ENCODE measurements around the gene MYMK.
A peak's percentile ranks its signal among the peaks of the same experiment; 100 is the strongest.

MYMK gene

DNA sequence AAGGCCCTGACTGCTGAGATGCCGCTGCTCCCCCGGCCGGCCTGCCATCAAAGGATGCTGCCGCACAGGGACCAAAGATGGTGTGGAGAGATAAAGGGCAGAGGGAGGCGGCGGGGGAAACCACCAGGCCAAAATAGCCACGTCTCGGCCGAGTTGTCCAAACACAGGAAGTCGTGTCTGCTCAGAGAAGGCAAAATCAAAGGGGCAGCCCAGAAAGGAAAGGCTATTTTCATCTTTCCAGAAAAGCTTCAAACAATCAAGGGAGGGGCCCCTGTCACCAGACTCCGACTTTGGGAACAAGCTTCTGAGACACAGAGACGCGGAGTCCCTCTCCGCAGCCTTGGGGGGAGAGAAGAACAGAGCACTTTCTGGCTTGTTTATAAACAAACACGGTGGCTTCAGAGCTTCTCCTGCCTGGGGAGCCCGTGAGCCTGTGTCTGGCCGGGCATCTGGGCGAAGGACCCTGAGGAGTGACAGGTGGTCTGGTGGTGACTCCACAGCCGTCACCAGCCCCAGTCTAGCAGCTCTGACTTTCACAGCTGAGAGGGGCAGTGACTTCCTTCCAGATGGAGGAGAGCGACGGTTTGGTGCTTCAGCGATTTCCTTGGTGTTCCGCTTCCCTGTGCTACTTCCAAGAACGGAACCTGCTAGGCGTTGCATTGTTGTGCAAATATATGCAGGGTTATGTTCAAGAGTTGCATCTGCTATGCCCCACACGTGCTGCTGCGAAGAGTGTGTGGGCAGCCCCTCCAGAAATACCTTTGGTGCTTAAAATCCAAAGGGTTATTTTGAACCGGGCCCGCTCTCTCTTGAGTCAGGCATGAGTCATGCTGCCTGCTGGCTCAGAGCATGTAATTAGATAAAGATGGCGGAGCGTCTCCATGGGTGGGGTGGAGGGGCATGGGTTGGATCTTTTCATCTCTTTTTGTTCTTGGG lies 33.7 kb upstream of the MYMK start:
- peak; percentile 74 to 75 for DNase-seq (ENCODE audit: low read depth in 2 of 2)

DNA sequence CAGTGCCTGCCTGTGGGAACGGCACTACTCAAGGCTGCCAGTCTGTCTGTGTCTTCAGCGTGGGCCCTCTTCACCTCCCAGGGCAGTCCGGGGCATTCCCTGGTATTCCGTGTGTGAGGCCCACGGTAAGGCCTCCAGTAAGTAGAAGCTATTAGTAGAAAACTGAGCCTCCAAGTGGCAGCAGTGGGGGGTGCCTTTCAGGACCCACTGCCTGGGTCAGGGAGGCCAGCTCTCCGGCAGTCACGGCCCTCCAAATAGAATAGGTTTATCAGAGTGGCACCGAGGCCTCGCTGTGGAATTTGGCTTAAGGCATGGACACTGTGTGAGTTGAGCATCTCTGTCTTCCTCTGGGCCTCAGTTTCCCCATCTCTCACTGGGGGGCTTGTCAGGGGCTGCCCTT lies 32.8 kb upstream of the MYMK start:
- no peak for DNase-seq (ENCODE audit: low read depth in 2 of 2)

DNA sequence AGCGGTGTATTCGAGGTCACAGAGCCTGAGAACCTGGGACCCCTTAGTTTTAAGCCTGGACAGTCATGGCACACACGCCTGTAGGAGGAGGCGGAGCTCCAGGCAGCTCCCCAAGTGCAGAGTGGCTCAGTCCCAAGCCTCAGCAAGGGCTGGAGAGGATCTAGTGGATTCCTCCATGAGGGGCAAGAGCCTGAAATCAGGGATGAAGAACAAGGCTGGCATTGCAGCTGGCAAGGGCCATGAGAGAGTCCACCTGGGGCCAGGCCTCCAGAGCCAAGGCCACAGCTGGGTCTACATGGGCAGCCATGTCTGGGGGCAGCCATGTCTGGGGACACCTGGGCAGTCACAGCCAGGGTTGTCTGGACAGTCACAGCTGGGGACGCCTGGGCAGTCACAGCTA lies 31.6 kb upstream of the MYMK start:
- DNase-seq (ENCODE audit: low read depth in 2 of 2): no peak

DNA sequence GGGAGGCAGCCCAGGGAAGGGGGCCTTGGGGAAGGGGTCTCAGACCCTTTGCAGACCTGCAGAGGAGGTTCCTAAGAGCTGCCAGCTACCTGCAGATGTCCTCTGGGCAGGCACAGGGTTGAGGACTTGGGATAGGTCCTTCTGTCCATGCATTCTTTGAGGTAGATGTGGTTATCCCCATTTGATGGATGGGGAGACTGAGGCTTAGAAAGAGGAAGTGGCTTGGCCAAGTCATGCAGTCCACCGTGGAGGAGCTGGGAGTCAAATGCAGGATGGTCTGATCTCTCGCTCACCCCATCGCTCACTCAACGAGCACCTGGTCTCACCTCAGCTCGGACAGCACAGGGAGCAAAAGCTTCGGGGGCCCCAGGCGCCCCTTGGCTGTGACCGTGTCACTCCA lies 30.0 kb upstream of the MYMK start:
- no peak for DNase-seq (ENCODE audit: low read depth in 2 of 2)

DNA sequence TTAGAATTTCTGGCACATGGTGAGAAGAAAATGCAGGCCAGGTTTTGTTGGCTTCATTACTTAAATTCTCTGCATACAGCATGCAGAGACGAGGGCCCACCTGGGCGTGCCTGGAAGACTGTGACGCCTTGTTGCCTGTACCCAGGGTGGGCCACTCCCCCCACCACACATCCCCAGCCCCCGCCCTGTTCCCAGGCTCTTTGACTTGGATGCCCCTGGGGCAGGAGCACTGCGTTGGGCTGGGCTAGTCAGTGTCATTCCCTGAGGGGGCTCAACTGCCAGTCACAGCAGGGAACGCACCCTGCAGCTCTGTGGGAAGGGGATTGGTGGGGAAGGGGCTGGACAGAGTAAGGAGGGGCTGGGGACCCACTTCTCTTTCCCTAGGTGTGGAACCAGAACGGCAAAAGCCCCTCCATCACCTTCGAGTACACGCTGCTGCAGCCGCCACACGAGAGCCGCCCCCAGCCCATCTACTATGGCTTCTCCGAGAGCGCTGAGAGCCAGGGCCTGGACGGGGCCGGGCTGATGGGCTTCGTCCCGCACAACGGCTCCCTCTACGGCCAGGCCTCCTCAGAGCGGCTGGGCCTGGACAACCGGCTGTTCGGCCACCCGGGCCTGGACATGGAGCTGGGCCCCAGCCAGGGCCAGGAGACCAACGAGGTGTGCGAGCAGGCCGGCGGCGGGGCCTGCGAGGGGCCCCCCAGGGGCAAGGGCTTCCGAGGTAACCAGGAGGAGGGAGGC lies 29.4 kb upstream of the MYMK start:
- DNase-seq (ENCODE audit: low read depth in 2 of 2): no peak

DNA sequence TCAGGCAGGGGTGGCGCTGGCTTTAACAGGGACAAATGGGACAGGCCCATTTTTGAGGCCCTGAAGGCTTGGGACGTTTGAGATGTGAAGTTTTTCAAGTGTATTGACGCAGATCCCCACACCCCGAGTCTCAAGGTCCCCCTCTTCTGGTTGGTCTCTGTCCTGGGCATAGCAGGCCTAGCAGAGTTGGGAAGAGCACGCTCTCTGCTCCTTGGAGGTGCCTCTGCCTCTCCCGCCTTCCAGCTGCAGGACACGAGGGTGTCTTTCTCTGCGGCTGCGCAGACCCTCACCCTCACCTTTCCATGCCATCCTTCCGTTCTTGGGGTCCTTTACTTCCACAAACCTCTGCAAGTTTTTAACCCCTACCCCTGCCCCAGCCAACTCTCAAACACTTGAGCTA lies 28.4 kb upstream of the MYMK start:
- DNase-seq (ENCODE audit: low read depth in 2 of 2): no peak

DNA sequence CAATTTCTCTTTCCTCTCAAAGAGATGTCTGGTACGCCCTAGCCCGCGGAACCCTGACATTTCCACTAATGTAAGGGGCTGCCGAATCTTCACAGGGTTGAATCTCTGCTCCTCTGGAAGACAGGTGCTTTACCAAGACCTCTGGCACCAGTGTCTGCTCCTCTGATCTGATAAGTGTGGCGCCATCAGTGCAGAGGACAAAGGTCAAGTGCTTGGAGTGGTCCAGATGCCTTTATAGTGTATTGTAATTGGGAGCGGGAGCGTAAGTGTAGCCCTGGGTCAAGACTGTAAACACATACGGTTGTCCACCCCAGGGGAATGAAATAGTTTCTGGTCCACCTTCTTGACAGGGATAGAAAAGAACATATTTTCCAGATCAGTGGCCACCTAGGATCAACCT lies 27.5 kb upstream of the MYMK start:
- DNase-seq (ENCODE audit: low read depth in 2 of 2): no peak

DNA sequence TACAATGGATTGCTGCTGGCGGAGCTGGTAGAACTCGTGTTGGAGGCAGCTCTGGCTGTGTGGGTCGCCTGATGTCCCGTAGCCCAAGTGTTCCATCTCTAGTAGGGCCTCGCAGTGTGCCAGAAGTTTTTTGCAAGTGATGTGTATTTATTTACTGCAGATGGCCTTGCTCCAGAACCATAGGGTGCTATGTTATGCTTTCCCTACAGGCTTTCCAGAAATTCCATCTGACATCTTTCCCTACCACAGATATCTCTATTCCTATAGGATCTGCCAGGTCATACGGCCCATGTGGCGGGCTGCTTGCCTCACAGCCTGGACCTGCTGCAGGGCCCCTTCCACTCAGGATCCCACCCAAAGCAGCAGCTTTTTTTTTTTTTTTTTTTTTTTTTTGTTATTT lies 26.7 kb upstream of the MYMK start:
- no peak for DNase-seq (ENCODE audit: low read depth in 2 of 2)

DNA sequence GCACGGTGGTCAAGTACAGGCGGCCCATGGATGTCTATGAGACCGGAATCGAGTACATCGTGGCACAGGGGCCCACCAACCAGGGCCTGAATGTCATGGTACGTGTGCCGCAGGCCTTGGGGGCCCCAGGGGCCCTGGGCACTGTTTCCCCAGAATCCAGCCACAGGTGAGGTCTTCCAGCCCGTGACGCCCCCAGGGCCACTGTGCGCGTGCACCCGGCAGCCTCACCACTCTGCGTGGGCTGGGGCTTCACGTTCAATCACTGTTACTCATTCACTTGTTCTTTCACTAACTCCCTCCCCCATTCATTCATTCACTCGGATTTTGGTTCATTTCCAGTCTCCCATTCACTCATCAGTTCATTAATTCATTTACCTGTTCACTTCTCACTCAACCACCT lies 22.4 kb upstream of the MYMK start:
- DNase-seq (ENCODE audit: low read depth in 2 of 2): no peak

DNA sequence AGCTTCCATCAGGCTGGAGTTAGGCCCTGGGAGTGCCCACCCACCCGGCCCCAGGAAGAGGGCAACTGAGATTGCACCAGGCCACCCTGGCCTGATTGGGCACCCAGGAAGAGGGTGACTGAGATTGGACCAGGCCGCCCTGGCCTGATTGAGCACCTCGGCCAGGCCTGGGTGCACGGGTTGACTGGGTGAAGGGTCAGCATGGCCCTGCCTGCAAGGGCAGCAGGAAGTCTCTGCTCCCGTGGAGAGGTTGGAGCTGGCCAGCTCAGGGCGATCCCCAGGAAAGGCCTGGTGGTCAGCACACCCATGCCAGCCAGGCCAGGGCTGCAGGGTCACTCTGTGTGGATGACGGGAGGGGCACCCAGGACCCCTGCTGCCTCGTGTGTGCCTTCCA lies 21.5 kb upstream of the MYMK start:
- DNase-seq (ENCODE audit: low read depth in 2 of 2): no peak

DNA sequence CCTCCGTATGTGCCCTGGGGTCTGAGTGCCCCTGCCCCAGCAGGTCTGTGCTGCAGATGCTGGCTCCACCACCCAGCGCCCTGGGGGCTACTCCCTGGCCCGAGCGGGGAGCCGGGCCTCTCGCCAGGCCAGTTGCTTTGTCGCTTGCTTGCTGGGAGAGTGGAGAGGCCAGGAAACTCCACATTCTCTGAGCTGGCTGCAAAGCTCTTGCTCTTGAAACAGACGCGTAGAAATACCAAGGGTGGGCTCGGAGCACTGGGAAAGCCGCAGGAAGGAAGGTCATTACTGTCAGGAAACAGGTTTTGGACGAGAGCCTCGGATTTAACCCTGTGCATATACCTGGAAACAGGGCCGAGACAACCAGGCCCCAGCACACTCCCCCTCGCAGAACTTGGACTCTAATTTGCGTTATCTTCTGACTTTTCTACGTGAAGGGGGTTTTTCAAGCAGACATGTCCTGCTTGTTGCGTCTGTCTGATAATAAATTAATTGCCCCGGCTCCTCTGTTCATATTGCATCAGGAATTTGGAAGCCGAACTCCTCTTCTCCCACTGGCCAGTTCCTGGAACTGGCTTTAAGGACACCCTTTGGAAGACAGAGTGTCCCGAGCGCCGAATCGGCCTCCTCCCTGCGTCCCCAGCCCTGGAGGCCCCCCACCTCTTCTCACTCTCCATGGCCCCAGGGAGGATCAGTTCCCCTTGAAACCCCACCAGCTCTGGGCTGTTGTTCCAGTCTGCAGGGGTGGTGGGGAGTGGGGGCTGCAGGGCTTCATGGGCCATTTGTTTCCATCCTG lies 20.9 kb upstream of the MYMK start:
- no peak for DNase-seq (ENCODE audit: low read depth in 2 of 2)

DNA sequence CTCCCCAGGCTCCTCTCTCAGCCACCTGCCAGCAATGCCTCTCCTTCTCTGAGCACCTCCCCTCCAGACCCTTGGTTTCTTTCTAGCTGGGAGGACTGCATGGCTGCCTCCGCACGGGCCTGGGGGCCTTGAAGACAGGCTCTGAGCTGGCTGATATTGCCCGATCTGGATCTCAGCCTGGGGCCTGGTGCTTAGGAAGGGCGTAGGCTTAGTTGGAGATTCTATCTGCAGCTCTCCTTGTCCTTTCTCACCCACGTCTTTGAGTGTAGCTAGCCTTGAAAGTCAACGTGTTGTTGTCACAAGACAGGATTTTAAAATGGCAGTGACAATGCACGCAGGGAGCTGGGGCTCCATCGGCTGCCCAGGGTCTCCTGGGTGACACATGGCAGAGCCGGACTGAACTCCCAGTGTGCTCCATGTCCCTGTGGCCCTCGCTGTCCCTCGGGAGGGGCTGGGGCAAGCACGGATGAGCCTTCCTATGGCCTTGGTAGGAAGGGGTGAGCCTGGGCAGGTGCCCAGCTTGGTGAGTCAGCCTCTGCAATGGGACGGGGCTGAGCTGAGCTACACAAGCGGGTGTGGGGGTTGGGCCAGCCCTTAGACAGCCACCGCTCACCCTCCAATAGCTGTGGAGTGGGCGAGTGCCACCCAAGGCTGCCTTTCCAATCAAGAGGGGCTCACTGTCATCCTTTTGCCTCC lies 19.2 kb upstream of the MYMK start:
- DNase-seq (ENCODE audit: low read depth in 2 of 2): no peak

DNA sequence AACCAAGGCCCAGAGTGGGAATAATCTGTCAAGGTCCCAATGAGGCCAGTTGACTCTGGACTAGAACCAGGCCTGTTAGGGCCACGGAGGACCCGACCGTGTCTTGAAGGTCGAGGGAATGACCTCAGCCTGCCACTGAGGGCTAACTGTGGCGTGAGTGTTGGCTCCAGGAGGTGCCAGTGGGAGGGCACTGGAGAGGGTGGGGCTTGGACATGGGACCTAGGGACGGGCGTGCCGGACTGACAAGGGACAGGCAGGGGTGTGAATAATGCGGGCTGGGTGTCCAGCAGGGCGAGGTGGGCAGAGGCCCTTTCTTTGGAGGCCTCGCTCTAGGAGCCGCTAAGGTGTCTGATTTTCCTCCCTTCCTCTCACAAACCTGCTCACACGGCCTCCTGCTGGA lies 17.2 kb upstream of the MYMK start:
- no peak for DNase-seq (ENCODE audit: low read depth in 2 of 2)

DNA sequence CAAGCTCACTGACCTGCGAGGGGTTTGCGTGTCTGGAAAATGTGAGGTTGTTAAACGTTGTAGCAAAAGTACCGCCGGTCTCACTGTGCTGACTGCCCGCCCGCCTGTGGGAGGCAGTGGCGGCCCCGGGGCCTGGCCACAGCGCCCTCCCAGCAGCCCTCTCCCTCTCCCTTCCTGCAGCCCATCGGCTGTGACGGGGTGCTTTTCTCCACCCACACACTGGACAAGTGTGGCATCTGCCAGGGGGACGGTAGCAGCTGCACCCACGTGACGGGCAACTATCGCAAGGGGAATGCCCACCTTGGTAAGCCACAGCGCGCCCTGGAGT lies 15.9 kb upstream of the MYMK start:
- no peak for DNase-seq (ENCODE audit: low read depth in 2 of 2)

DNA sequence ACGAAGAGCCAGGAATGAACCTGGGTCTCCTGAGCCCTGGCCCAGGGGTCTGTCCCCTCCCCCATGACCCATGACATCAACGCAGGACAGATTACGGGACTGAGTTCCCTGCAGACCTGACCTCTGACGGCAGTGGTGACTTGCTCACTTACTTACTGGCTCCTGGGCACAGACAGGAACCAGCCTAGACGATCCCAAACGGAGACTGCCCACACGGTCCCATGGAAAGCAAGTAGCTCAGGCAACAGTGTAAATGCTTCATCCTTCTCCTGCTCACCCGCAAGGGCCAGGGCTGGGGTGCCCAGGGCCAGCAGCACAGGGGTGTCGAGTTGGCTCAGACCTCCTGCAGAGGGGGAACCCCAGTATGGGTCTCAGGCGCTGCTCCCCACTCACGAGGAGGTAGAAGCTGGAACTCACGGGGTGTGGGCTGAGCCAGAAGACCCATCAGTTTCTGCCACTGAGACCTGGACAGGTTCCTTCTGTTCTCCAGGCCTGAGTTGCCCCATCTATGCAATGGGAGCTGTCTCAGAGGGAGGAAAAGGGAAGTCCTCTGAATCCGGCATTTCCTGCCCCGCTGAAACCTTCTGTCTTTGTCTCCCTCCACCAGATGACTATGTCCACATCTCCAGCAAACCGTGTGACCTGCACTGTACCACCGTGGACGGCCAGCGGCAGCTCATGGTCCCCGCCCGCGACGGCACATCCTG lies 15.4 kb upstream of the MYMK start:
- no peak for DNase-seq (ENCODE audit: low read depth in 2 of 2)

DNA sequence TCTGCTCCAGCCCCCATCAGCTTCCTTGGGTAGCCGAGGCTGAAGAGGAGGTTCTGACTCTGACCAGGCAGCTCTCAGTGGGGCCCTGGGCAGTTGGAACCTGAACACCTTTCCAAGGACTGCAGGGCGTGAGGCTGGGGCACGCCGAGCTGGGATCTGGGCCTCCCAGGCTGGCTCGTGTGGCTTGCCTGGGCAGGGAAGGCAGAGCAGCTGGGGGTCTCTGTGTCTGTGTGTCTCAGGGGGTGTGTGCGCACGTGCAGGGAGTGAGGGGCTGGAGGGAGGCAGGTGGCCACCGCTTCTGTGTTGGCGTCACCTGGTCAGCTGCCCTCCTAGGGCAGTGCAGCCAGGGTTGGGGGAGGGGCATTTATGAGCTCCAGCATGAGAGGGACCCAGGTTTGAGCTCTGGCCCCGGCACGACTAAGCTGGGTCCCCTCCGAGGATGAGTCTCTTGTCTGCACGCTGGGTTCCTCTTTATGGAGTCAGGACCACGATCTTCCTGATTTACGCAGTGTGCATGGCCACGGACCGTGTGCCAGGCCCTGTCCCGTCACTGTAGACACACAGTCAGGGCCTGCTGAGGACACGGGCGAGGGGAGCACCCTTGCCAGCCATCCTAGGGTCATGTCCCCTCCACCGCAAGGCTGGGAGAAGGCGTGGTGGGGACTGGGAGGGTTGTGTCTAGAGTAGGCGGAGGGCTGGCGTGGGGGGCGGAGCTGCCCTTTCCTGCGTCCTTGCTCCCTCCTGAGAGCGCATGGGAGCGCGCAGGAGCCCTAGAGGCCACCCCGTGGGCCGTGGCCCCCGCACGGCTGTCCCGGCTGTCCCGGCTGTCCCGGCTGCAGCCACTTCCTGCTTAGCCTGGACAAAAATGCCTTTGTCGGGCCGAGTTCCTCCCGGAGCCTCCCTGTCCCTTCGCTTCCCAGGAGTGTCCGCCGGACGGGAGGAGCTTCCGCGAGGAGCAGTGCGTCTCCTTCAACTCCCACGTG lies 14.4 kb upstream of the MYMK start:
- no peak for DNase-seq (ENCODE audit: low read depth in 2 of 2)

DNA sequence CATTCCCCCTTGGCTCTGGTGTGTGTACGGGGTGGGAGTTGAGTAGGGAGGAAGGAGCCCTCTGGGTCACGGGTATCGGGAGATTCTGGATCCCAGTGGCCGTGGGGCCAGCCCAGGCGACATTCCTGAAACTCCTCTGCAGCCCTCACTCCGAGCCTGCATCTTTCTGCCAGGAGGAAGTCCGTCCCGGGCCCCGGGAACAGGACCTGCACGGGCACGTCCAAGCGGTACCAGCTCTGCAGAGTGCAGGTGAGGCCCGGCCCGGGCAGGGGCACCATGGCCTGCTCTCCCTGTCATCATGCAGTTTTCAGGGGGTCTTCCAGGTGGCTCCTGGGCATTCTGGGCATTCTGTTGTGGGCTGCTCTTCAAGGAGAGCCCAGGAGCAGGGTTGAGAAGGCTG lies 13.4 kb upstream of the MYMK start:
- DNase-seq (ENCODE audit: low read depth in 2 of 2): no peak

DNA sequence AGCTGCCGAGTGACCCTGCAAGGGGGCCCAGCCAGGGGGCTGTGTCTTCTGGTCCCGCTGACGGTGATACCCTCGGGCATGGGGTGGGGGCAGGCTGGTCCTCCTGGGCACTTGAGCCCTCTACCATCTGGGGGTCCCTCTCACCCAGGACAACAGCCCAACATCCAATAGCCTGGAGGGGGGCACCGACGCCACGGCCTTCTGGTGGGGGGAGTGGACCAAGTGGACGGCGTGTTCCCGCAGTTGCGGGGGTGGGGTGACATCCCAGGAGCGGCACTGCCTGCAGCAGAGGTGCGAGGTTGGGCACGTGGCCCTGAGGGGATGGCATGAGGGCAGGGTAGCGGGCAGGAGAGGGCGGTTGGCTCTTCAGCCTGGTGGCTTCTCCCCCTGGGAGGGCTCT lies 12.5 kb upstream of the MYMK start:
- no peak for DNase-seq (ENCODE audit: low read depth in 2 of 2)

DNA sequence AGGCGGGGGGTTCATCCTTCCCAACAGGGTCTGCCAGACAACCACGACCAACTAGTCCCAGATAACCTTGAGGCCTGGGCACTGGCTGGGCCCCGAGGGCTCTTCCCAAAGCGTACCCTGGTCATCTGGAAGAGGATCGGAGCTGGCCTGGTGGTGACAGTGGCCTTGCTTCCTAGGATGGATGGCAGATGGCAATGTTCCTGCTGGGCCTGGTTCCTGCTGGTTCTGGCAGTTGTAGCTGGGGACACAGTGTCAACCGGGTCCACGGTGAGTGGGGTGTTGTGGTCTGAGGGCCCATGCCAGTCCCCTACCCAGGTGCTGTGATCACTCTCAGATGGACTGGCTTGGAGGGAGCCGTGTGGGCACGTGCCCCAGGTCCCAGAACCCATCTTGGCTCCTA lies 11.8 kb upstream of the MYMK start:
- no peak for DNase-seq (ENCODE audit: low read depth in 2 of 2)

DNA sequence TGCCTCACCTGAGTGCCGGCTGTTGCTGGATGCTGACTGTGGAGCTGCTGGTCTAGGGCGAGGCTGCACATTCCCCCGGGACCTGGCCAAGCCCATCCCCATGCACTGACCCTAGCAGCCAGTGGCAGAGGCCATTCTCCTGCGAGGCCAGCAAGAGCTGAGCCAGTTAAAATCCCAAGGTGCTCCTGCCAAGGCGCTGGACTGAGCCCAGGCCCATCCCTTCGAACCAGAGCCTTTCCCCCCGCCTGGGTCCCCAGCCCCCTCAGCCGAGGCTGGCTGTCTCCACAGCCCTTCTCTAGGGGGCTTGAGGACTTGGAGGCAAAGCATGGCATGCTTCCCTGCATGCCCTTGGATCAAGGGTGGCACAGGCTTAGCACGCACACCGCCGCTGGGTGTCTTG lies 11.3 kb upstream of the MYMK start:
- DNase-seq (ENCODE audit: low read depth in 2 of 2): no peak
